ENCODE data around the gene DCHS2.

The DCHS2 gene

GRCh38 chr4:154507156-154507555 lies 15.6 kb upstream of the DCHS2 start:
- no peak for DNase-seq (ENCODE audit: low read depth in 2 of 2)
- H3K4me3 ChIP-seq (replicated peaks in 1 of 2; ENCODE audit: low read depth in 2 of 2, low read length in 2 of 2) = no peak overlapping the region
- TF ChIP-seq CTCF (IDR thresholded peaks at IDR 0.05; ENCODE audit: low read depth, low read length) = no peak

- peak; percentile 54 to 59 for DNase-seq (ENCODE audit: low read depth in 2 of 2)
- H3K4me3 ChIP-seq (replicated peaks in 1 of 2; ENCODE audit: low read depth in 2 of 2, low read length in 2 of 2) = no peak overlapping the region
- peak; percentile 54 for TF ChIP-seq CTCF (IDR thresholded peaks at IDR 0.05; ENCODE audit: low read depth, low read length)
These were observed 14.7 kb upstream of the DCHS2 start for GRCh38 chr4:154506253-154506652.

- TF ChIP-seq CTCF (IDR thresholded peaks at IDR 0.05; ENCODE audit: low read depth, low read length) = peak; percentile 63
- no peak overlapping the region for H3K4me3 ChIP-seq (replicated peaks in 1 of 2; ENCODE audit: low read depth in 2 of 2, low read length in 2 of 2)
- DNase-seq (ENCODE audit: low read depth in 2 of 2) = peak; percentile 21 to 32
These were observed 12.0 kb upstream of the DCHS2 start for GRCh38 chr4:154503598-154503997.

GRCh38 chr4:154502111-154502510 lies 10.5 kb upstream of the DCHS2 start:
- TF ChIP-seq CTCF (IDR thresholded peaks at IDR 0.05; ENCODE audit: low read depth, low read length) = no peak
- no peak overlapping the region for H3K4me3 ChIP-seq (replicated peaks in 1 of 2; ENCODE audit: low read depth in 2 of 2, low read length in 2 of 2)

GRCh38 chr4:154497889-154498288 lies 6.3 kb upstream of the DCHS2 start:
- DNase-seq (ENCODE audit: low read depth in 2 of 2) = no peak
- no peak for TF ChIP-seq CTCF (IDR thresholded peaks at IDR 0.05; ENCODE audit: low read depth, low read length)
- H3K4me3 ChIP-seq (replicated peaks in 1 of 2; ENCODE audit: low read depth in 2 of 2, low read length in 2 of 2) = no peak overlapping the region

More at GRCh38 chr4:154502111-154502510, 10.5 kb upstream of the DCHS2 start:
- DNase-seq (ENCODE audit: low read depth in 2 of 2) = no peak

- no peak for TF ChIP-seq CTCF (IDR thresholded peaks at IDR 0.05; ENCODE audit: low read depth, low read length)
- no peak for DNase-seq (ENCODE audit: low read depth in 2 of 2)
- H3K4me3 ChIP-seq (replicated peaks in 1 of 2; ENCODE audit: low read depth in 2 of 2, low read length in 2 of 2) = no peak overlapping the region
These were observed 4.3 kb upstream of the DCHS2 start for GRCh38 chr4:154495867-154496266.

GRCh38 chr4:154492288-154492687 lies 689 bp upstream of the DCHS2 start:
- DNase-seq (ENCODE audit: low read depth in 2 of 2) = no peak
- no peak for TF ChIP-seq CTCF (IDR thresholded peaks at IDR 0.05; ENCODE audit: low read depth, low read length)
- H3K4me3 ChIP-seq (replicated peaks in 1 of 2; ENCODE audit: low read depth in 2 of 2, low read length in 2 of 2) = no peak overlapping the region
